ENCODE results near the gene PACSIN1.
"Not testable (repeated sequence)": the region's sequence is repeated elsewhere in the genome, so short reads cannot be mapped to it uniquely, and the experiment has no call there.

The PACSIN1 gene

DNA sequence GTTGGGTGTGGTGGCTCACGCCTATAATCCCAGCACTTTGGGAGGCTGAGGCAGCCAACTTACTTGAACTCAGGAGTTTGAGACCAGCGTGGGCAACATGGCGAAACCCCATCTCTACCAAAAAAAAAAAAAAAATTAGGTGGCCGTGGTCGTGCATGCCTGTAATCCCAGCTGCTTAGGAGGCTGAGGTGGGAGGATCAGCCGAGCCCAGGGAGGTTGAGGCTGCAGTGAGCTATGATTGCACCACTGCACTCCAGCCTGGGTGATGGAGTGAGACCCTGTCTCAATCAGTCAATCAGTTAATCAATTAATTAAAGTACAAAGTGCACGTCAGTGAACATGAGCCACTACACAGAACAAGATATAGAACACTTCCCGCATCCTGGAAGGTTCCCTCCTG lies 21.0 kb downstream of the PACSIN1 start:
- not testable (repeated sequence) for DNase-seq

DNA sequence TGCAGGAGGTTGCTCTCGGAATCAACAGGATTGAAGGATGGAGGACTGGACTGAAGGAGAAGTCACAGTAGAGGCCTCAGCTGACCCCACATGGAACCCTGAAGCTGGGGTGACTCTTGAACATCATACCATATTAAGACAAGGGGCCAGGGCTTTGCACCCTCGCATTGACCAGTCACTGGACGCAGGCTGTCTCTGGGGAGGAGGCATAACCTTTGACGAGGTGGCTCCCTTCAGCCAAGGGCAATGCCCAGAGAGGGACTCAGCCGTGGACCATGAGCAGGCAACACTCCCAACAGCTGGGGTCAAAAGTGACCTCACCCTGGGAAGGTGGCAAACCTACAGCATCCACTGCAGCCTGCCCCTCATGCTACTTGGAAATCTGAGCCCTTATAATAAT lies 21.7 kb downstream of the PACSIN1 start:
- no peak for DNase-seq

DNA sequence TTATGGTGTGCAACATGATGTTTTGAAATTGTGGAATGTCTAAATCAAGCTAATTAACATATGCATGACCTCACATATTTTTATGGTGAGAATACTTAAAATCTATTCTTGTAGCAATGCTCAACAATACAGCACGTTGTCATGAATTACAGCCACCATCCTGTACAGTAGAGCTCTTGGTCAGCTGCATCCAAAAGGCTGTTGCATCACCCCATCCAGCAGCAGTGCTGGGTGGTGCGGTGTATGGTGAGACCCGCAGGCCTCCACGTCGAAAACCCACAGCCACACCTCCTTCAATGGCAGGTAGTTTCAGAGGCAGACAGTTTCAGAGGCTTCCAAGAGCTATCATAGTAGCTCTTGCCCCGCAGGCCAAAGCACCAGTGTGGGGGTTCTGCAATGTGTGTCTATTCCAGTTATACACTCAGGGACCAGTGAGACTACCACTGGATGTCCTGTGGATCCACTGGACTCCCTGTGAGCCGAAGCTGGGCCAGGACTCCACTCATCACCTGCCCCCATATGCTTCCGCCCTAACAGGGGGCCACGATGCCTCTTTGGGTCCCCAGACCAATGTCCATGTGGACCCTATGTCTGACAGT lies 23.4 kb downstream of the PACSIN1 start:
- DNase-seq, result peak; percentile 6

DNA sequence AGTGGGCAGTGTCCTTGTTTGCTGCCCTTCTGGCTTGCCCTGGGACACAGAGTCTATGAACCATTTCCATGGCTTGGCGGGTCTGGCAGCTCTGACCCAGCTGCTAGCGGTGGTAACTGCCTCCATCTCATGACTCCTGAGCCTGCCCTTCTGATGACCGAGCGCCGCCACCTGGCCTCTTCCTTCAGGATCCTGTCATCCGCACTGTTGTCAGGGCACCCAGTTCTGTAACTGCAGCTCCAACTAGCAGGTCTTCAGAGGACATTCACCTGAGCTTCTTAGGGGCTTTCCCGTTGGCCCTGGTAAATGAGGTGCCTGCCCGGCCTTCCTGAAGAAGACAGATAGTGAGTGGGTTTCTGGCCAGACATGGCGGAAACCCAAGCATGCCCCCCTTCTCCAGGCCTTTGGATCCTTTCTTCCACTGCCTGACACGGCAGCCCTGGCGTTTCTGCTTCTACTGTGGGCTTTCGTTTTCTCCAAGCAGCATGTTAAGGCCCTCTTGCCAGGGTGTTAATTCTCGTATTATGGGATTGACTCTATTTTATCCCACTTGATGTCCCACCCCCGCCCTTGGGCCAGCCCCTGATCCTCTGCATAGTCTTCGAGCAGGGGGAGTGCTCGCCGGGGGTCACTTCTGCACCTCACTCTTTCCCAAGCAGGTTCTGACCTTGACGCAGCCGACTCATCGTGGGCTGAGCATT lies 24.7 kb downstream of the PACSIN1 start:
- no peak for DNase-seq

DNA sequence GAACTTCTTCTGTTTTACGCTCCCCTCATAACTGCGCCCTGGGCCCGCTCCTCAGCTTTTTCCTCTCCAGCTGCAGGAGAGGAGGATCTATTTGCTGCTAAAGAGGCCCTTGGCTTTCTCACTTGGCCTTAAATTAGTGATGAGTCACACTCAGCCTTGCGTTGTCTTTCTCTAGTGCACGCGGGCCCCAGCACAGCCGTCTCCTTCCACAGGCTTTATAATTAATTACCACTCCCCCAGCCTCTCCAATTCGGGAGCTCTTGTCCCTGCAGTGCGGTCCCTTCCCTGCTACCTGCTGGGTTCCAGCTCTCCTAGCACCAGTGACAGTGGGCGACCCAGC lies 25.2 kb downstream of the PACSIN1 start:
- DNase-seq, result peak; percentile 32

DNA sequence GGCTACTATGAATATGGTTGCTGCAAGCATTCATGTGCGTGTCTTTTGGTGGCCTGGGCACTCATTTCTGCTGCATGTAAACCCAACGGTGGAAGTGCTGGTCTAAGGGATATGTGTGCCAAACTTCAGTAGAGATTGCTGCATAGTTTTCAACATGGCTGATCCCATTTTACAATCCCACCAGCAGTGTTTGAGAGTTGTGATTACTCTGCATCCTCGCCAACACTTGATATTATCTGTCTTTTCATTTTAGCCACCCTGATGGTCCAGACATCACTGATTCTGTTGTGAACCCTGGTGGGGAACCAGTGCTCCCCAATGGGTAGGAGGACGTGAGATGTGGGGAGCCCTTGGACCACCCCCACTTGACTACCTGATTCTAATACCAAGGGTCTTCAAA lies 27.5 kb downstream of the PACSIN1 start:
- DNase-seq, result no peak

DNA sequence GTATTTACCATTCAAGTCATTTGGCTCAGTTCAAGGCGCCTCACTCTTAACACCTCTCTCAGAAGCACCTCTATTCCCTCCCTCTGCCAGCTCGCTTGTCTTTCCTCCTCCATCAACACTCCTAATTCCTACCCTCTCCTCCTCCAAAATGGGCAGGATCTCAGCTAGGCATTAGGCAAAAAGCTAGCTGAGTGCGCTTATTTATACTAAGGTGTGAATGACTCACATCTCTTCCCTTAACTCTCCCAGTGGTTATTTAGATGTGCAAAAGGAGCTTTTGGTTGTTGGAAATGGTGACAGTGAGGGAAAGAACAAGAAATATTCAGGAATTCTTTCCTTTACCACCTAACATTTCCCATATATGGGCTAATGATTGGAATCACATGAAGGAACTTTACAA lies 29.1 kb downstream of the PACSIN1 start:
- DNase-seq, result no peak

DNA sequence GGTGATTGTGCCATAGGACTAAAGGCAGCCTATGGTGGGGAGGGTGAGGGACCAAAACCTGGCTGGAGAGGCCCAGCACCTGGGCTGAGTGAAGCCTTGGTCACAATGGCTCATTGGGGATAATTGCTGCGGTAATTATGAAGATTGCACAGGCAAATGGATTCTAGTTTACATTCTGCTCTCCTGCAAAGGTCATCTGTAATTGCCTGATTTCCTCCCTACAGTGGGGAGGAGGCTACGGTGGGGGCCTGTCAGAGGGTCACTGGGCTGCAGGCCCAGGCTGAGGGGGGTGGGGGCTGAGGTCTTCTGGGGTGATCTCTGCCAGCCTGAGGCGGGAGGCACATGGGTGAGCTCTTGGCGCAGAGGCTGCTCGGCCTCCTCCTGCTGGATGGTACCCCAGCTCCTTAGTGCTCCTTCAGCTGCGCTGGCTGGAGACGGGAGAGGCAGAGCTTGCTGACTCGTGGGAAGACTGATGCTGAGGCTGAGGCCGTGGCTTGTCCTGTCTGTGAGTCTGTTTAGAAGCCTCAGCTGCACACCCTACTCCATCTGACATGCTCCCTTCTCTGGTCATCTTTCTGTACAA lies 30.3 kb downstream of the PACSIN1 start:
- no peak for DNase-seq

DNA sequence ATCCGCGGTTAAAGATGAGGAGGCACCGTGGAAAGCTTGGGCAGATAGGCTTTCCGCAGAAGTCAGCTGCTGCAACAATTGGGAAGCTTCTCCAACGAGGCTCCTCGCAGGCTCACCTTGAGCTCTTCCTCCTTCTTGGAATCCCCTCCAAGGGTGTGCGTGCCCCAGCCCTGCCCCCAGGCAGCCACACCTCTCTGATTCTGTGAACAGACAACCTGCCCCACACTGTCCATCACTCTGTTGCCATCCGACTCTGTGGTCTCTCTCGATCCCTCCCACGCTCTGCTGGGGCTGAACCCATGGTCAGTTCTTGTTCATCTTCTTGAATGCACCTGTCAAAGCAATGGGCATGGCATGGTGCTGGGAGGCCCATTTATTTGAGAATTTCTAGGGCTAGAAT lies 31.5 kb downstream of the PACSIN1 start:
- DNase-seq, result no peak

DNA sequence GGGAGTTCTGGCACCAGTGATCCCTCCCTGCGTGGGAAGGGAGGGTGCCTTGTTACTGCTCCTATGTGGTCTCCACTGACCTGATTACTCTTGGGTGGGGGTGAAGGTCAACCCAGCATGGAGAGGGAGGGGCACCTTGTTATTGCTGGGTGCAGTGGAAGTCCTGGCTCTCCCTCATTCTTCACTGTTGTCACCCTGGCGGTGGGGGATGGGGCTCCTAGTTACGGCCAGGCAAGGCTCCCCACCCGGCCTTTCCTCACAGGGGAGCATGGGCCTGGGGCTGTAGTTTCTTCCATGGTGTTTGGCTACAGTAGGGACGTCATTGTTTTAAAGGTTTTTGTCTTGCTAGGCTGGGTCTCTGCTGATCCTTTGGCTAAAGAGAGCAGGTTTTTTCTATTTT lies 40.8 kb downstream of the PACSIN1 start:
- no peak for DNase-seq

DNA sequence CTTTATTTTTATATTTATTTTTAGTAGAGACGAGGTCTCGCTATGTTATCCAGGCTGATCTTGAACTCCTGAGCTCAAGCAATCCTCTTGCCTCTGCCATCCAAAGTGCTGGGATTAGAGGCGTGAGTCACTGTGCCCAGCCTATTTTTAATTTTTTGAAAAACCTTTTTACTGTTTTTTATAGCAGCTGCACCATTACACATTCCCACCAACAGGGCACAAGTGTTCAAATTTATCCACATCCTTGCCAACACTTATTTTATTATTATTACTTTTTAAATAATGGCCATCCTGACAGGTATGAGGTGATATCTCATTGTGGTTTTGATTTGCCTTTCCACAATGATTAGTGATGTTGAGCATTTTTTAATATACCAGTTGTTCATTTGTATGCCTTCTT lies 42.5 kb downstream of the PACSIN1 start:
- DNase-seq, result no peak

DNA sequence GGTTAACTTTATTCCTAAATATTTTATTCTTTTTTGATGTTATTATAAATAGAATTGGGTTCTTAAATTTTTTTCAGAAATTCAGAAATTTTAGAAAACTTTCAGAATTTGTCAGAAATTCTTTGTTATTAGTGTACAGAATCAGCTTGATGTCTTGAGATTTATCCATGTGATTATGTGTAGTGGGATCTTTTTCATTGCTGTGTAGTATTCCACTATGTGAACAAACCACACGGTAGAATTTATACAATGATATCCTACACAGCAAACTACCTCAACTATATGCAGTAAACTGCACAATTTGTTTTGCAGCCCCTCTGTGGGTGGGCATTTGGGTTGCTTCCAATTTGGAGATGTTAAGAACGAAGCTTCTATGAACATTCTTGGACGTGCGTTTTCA lies 43.9 kb downstream of the PACSIN1 start:
- DNase-seq, result no peak

DNA sequence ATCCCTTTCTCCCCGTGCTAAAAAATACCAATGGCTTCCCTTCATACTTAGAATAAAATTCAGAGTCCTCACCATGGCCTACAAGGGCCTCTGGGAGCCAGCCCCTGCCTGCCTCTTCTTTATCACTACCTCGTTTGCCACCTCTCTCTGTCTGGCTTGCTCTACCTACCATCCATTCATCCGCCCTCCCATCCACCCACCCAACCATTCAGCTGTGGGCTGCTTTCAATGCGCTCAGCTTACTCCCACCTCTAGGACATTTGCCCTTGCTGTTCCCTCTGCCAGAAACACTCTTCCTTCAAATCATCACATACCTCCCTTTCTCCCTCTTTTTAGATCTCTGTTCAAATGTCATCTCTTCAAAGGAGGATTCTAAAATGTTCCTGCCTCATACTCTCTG lies 44.4 kb downstream of the PACSIN1 start:
- DNase-seq, result no peak

DNA sequence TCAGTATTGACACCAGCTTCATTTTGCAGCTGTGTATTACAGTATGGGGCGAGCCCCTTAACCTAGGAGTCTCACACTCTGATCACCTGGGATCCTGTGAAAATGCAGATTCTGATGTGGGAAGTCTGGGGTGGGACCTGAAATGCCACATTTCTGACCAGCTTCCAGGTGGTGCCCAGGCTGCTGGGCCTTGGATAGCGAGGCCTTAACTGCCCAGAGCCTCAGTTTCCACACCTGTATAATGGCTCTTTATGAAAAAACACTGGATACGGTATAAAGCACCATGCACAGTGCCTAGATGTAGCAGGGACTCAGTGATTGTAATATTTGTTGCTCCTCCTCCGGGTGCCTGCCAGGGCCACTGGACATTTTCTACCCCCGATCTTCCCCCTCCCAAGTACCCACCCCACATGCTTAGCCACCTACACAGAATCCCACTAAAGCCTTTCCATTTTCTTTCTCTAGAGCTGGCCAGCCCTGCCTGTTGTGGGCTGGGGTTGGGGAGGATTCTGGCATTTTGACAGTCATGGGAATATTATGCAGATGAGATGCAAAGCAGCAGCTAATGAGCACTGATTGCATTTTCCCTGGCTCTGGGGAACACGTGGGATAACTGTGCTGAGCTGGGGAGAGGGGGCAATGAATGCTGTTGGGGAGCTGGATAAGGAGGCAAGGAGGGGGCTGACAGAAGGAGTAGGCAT lies 45.5 kb downstream of the PACSIN1 start:
- no peak for DNase-seq

DNA sequence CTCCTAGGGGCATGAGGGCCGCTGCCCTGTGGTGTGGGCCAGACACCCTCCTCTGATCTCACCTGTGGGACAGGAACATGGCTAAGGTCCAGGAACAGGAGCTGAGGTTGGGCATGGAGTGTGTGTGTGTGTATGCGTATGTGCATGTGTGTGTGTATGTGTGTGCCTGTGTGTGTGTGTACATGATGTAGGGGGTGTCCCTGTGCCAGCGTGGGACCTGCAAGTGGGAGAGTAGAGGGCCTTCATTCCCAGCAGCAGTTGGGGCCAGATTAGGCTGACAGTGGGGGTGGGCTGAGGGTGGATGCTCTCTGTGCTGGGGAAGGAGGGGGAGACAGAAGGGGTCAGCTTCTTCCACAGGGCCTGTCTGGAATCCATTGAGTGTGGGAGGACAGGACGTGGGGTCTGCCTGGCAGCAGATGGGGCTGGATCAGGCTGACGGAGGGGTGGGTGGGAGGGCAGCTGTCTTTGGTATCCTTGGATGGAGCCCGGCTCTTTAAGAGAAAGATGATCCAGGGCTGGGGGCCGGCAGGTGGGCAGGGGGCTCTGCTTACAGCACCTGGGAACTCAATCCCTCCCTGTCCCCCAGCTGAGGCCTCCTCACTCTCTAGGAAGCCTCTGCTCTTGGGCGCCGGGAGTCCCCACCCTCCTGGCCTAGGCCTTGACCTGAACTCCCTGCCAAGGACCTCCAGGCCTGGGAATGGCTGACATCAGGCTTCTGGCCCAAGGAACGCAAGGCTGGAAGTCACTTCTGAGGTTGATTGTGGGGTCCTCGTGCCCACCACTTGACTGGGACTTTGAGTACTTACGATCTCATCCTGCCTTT lies 46.2 kb downstream of the PACSIN1 start:
- no peak for DNase-seq

DNA sequence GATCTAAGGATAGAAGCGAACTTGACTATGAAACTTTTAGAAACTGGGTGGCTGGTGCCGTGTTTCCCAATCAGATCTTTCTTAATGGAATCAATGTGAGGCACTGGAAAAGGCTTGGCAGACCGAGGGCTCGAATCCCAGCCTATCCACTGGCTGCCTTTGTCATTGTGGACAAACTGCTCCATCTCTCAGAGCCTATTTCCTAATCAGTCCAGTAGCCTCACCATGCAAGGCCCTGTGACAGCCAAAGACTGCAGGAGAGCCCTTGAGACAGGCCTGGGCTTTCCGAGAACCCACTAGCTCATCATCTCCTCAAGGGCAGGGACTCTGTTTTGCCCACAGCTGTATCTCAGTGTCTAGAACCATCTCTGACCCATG lies 46.9 kb downstream of the PACSIN1 start:
- no peak for DNase-seq

DNA sequence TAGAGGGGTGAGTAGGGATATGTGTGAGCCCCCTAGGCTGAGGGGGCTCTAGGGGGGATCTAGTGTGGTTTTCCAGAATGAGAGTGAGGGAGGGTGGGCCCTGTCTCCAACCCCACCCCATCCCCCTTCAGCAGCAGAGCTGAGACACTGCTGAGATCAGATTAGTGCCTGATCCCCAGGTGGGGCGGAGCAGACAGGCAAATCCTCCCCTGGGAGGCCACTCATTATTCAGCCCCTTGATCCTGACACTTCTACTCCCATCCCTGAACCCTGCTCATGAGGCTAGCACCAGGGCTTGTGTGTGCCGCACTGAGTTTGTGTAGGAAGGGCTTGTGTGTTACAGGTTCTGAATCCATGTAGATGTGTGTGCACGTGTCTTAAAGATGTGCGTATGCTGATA lies 47.8 kb downstream of the PACSIN1 start:
- no peak for DNase-seq

DNA sequence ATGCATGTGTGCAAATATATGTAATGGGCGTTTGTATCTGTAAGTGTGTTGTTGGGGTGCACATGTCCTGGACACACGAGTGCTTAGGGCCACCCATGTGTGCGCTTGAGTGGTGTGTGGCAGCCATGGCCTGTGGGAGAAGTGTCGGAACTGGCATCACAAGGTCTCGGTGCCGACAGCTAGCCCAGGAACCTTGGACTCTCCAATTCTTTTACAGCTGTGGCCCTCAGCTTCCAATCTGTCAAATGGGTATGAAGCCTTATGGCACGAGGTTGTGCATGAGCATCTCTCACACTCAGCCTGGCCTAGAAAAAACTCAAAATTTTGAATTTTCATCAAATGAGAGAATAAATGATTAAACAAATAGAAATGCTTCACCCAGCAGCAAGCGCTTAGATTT lies 48.2 kb downstream of the PACSIN1 start:
- no peak for DNase-seq

DNA sequence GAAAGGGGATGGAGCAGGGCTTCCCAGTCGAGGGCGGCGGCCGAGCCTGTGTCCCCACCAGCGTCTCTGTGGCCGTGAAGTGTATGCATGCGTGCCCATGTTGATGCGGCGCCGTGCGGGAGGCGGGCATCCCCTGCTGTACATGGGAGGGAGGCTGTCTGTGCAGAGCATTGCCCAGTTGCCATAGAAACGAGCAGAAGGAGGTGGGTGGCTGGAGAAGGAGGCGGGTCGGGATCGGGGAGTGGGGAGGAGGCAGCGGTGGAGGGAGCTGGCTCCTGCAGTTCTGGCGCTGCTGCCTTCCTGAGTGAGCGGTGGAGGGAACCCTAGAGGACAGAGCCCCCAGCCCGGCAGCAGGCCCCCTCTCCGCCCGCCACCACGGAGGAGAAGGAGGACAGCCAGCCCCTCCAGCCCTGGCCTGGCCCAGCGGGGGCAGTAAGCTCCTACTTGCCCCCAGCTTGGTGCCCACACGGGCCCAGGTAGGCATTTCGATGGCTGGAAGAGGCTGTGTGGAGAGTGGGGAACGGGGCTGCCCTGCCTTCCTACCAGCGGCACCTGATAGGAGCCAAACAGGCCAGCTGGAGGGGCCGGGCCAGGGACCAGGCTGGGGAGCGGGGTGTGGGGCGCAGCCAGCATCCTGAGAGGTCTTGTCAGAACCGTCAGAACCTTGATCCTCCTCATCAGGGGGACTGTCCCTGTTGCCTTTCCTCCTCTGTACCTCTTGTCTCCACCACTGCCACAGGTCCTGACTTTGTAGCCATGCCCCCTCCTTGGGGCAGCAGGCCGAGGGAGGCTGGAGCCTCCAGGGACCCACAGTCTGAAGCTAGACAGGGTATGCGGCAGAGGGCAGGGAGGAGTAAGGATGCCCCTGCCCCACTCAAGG lies 49.0 kb downstream of the PACSIN1 start:
- DNase-seq, result peak; percentile 46

DNA sequence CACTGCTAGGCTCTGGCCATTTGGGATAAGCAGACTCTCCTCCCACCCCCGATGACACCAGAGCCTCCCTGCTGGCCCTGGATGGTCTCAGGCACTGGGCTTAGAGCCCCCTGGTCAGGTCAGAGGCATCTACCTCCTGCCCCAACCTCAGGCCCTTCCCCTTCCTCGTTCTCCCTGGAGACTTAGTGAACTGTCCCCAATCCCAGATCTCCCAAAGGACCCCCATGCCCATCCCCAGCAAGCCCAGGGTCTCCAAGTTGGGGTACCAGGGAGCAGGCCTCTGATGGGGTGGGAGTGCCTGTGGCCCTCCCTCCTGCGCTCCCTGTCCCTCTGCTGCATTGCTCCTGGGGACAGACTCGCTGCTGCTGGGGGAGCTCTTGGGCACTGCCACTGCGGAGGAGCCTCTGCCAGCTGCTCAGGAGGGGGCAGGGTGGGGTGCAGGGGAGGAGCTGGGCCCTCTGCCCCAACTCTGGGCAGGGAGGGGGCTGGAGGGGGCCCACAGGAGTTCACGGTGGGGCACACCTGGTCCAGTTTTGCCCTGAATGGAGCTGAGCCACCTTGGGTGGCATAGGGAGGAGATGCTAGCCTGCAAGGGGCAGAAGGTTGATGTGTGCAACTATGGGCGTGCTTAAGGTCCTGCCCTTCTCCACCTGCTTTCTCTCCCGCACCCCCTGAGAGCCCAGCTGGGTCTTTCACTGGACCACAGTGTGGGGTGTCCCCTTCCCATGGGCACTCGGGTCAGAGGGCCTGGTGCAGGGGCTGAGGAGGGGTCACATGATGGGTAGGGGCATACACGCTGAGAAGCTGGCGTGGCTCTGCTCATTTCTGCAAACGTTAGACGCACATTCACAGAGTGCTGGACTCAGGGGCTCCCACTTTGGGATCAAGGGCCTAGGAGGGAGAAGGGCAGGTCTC lies 49.9 kb downstream of the PACSIN1 start:
- DNase-seq, result no peak
